Left forelimb (tissue), 1 donor: Measurements from ENCODE around the gene ARHGEF7.

ENCODE experiments used
- DNase-seq: peaks from one replicate; pipeline ENCODE4 v3.0.0-alpha.2; 2018; ENCODE audit warnings: low spot score

Gene ARHGEF7

DNA sequence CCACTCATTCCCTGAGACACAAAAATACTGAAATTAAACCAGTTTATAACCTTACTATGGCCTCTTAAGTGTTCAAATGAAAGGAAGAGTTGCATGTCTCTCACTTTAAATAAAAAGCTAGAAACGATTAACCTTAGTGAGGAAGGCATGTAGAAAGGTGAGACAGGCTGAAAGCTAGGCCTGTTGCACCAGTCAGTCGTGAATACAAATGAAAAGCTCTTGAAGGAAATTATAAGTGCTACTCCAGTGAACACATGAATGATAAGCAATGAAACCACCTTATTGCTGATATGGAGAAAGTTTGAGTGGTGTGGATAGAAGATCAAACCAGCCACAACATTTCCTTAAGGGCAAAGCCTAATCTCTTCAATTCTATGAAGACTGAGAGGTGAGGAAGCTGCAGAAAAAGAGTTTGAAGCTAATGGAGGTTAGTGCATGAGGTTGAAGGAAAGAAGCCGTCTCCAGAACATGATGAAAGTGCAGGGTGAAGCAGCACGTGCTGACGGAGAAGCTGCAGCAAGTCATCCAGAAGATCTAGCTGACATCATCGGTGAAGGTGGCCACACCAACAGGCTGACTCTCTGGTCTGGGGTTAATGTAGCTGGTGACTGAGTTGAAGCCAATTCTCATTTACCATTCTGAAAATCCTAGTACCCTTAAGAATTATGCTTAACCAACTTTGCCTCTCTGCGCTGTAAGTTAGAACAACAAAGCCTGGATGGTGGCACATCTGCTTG, 110.9 kb downstream of the ARHGEF7 start:
- no peak for DNase-seq

- DNase-seq: no peak
These were observed 112.3 kb downstream of the ARHGEF7 start for GRCh38 chr13:111227405-111227804.

GRCh38 chr13:111228262-111229144, 113.4 kb downstream of the ARHGEF7 start:
- DNase-seq: no peak

DNA sequence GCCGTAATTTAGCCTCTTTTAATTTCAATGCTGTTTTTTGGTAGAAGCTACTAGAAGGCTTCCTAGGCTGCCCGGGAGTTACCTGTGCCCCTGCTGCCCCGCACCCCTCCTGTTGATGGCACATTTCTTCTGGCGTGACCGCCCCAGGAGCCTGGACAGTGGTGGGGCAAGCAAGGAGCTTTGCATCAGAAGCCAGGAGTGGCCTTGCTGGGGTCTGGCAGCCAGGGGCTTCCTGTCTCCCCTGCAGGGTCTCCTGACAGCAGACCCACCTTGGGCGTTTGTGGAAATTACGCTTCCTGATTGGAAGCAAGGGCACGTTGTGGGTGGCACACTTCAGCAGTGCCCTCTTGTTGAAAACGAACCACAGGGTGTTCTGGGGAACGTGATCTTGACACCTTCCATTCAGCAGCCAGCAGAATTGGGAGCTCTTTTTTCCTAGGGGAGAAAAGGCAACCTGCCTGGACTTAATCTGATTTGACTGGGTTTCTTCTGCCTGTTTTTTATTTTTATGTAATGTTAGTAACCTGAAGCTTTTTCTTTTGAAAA, 115.3 kb downstream of the ARHGEF7 start:
- DNase-seq: no peak

GRCh38 chr13:111232191-111232590, 117.1 kb downstream of the ARHGEF7 start:
- no peak for DNase-seq

GRCh38 chr13:111233080-111233479, 118.0 kb downstream of the ARHGEF7 start:
- no peak for DNase-seq

DNA sequence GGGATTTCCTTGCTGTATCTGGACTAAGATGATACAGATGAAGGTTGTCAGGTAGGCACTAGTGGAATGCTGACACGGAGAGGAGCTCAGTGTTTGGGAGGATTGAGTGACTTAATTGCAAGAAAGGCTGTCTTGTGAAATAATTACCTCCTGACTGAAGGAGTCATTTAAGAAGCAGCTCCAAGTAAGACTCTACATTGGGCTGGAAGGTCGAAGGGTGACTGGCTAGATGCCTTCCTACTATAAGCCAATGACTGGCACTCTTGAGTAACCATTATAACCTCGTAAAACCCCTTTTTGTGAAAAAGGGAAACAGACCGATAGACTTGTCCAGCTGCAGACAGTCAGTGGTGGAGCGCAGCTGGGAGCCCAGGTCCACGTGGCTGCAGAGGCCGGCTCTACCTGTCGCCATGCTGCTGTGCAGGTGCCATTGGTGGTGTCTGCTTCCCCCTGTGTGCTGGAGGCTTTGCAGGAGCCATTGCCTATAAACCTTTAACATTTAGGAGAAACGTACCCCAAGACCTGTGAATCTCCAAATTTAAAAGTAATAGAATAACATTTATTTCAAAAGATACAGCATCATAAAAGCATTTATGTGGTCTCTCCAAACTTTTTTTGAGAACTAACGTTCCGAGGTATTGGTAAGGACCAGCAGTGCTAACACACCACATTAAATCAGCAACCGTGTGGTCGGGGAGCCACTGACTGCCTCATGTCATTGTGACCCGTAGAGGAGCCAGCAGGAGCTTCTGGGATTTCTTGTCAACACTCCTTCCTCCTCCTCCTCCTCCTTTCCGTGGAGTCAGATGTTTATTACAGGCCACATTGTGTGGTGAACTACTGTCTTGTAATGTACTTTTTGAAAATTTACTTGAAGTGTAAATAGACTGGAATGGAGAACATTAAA, 124.9 kb downstream of the ARHGEF7 start:
- DNase-seq: no peak

DNA sequence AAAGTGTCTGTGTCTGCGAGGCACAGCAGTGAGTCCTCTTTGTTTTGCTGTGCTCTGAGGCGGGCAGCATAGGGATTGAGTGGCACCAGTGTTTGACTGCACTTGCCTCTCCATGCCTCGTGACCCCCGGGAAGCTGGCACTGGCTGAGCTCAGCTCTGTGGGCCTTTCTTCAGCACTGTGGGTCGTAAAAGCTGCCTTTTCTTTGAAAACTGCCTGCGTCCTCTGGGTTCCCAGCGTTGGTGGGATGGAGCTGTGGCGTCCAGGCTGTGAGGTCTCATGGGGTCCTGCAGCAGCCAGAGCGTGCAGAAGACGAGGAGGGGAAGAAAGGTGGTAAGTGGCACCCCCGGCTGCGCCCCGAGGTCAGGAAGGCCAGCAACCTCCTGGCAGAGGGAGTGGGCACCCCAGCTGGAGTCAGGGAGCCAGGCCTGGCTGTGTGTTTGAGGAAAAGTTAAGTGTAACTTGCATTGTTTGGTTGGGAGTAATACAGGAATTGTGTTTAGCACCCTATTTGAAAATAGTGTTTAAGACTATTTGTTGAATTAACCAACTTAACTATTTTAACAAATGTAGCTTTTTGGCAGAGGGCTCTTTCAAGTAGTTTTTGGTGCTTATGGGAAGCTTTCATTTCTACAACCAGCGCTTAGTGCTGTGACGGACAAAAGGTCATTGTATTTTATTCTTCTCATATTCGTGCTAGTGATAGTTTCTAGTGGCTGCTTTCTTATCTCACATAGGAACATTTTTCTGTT, 126.1 kb downstream of the ARHGEF7 start:
- no peak for DNase-seq

GRCh38 chr13:111241862-111242261, 126.8 kb downstream of the ARHGEF7 start:
- DNase-seq: no peak

DNA sequence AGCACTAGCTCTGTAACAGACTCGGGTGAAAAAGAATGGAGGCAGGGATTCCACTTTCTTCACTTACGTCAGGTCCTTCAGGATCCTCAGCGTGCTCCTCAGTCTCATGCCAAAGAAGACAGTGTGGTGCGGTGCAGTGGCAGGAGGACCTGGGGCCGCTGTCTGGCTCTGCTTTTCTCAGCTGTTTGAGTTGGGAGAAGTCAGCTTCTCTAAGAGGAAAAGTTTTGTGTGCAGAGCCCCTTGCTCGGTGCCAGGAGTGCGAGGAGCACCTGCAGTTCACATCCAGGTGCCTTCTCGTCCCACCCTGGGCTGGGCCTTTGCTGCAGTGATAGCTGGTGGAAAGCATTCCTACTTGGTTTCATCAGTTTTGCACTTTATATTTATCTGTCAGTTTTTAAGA, 127.5 kb downstream of the ARHGEF7 start:
- DNase-seq: no peak

DNA sequence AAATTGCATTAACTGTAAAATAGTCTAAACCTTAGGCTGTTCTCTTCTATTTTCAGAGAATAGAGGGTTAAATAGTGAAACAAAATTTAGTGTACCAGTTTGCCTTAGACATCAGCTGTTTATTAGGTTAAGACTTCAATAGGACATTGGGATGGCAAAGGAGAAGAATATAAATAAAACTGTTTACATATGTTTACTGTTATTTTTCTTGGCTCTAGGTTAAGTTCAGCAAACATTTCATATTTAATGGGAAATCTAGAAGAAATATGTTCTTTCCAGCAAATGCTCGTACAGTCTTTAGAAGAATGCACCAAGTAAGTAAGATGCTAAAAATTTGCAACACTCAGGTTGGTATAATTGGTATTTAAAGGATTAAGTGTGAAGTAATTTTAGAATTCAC, 128.9 kb downstream of the ARHGEF7 start:
- no peak for DNase-seq

GRCh38 chr13:111245576-111246384, 130.7 kb downstream of the ARHGEF7 start:
- no peak for DNase-seq

- no peak for DNase-seq
These were observed 132.4 kb downstream of the ARHGEF7 start for GRCh38 chr13:111247552-111247951.

- no peak for DNase-seq
These were observed 133.7 kb downstream of the ARHGEF7 start for GRCh38 chr13:111248822-111249221.

- no peak for DNase-seq
These were observed 134.7 kb downstream of the ARHGEF7 start for GRCh38 chr13:111249637-111250360.

DNA sequence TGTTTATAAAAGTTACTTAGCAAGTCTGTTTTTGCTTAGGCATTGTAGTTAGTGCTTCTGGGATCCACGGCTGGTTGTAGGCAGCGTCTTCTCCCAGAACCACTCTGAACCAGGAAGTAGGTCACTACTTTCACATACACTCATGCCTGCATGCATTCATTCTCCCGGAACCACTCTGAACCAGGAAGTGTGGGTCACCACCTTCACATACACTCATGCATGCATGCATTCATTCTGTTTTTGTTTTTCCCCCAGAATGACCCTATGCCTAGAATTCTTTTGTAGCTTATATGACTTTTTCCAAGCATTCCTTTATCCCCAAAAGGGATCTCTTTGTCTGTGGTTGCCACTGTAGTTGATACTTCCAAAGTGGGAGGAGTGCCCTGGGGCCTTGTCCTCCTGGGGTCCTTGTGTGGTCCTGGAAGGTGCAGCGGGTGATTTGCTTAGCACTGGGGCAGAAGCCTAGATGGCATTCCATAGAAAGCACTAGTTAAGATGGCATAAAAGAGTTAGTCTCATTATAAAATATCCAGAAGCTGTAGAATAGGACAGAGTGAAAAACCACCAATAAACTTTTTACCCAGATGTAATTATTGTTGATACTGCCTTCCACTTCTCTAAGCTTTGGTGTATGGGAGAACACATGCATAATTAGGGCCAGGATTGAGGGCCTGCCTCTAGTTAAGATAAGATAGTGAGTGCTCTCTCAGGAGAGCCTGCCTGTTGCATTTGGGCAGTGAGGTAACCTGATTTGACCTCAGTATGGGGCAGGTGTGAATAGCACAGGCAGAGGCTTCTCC, 136.7 kb downstream of the ARHGEF7 start:
- no peak for DNase-seq

GRCh38 chr13:111252446-111253364, 137.6 kb downstream of the ARHGEF7 start:
- no peak for DNase-seq
